Measurements from ENCODE around the gene CYB561A3. TPM values are rescaled to one million over a fixed set of nuclear protein-coding genes. Genes with fewer than 3 reads are reported as not detected.

Gene CYB561A3
- polyA plus RNA-seq, 4 donors, result 24.4 to 30.2 (median 27.9) TPM

DNA sequence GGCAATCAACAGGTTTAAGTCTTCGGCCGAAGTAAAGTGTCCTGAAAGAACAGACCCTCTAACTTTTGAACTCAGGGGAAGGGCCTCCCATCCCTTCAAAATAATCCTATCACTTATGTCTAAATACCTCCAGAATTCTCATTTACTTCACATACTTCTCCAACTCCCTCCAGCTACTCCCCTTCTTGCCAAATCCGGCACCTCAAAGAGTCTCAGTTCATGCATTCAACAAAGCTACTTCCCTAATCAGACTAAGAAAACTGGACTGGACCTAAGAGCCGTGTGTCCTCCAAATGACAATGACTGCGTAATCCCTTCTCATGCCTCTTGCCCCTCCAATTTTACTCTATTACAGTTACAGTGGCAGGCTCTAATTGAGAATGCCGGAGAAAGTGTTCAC is 30.0 kb downstream of the CYB561A3 start:
- DNase-seq (ENCODE audit: low read depth in 4 of 4, low spot score in 3 of 4), result no peak

DNA sequence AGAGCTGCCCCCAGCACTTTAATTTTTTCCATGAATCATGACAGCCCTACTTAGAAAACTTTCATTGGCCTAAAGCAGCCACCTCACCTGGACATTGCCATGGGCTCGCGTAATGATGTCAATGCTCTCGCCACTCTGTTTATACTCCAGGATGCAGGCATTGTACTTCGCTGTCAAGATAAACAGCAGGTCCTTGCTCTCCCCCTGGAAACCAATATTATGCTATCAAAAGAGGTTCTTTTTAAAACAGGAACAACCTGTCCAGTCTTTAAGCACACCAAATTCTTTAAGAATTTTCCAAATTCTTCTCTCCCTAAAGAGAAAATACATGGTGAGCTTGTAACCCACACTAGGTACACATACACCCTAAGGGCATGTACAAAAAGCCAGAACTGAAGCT is 31.8 kb downstream of the CYB561A3 start:
- no peak for DNase-seq (ENCODE audit: low read depth in 4 of 4, low spot score in 3 of 4)

DNA sequence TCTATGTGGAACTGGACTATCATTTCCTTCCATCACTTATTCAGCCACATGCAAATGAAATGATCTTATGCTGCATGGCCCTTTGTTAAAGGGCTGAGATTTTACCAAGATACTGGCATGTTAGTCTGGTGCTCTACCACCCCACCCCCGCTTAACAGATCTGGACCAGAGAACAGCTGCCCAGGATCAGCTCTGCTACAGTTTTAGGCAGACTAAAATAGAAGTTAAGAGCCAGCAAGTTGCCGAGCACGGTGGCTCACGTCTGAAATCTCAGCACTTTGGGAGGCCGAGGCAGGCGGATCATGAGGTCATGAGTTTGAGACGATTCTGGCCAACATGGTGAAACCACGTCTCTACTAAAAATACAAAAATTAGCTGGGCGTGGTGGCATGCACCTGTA is 33.3 kb downstream of the CYB561A3 start:
- no peak for DNase-seq (ENCODE audit: low read depth in 4 of 4, low spot score in 3 of 4)

DNA sequence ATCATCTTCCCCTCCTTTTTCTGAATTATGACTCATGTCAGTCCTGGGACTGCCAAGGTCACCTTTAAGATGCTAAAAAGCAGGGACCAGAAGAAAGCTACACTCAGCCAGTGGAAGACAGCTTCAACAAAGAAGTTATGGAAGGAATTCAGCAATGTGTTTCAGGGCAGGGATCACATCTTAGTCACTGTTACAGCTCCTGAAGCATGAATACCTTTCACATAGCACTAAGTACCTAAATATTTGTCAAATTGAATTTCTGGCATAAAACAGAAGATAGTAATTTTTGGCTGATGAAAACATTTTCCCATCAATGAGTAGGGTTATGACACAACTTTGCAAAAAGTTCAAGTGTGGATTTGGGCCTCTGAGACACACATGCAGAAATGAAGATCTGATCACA is 34.0 kb downstream of the CYB561A3 start:
- no peak for DNase-seq (ENCODE audit: low read depth in 4 of 4, low spot score in 3 of 4)

DNA sequence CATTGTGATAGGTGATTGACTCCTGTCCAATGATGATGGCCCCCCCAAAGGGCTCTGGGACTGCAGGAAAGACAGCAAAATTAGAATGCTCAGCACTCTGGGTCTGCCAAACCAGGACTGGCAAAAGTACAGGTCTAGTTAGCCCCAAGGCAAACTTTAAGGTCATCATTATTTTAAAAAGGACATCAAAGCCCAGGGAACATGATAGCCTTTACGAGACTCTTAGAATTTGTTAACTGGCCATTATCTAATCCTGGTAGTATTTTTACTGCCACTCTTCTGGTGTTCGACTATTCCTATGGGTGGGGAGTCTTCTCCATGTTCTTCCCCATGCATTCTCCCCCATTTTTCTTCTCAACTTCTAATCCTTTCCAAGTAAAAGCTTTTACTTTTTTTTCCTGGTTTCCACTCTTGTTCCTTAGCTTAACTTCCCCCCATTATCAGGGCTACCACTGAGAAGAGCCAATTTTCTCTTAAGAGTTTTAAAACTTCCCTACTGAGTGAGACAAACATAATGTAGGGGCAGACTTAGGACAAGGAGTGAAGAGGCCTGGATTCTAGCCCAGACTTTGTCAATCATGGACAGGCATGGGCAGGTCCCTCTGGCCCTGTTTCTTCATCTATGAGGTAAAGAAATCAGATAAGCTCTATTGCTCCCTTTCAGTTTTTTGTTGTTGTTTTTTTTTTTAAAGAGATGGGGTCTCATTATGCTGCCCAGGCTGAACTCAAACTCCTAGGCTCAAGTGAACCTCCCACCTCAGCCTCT is 35.9 kb downstream of the CYB561A3 start:
- DNase-seq (ENCODE audit: low read depth in 4 of 4, low spot score in 3 of 4), result no peak

DNA sequence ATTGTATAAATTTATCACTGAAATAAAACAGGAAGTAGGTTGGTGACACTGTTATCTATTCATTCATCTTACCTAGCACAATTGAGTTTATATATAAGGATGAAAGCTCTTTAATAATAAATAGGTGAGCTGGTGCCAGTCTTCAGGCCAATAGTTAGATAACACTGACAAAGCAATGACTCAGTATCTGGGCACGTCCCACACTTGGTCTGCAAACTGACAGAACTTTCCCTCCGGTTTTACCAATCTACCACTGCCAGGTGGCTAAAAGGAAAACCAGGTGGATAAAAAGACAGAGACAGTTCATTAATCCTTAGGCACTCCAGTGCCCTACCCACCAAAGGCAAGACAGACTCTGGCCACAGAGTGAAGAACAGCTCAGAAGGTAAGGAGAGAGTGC is 46.4 kb downstream of the CYB561A3 start:
- no peak for DNase-seq (ENCODE audit: low read depth in 4 of 4, low spot score in 3 of 4)

DNA sequence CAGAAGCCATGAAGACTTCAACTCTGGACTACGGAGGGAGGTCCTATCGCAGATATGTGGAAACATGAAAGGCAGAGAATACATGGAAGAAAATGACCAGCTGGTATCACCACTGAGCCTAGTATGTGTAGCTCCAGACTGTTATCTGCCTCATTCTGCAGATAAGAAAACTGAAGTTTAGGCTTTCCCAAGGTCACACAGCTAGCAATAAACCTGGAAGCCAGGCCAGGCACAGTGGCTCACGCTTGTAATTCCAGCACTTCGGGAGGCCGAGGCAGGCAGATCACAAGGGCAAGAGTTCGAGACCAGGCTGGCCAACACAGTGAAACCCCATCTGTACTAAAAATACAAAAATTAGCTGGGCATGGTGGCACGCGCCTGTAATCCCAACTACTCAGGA is 50.9 kb downstream of the CYB561A3 start:
- DNase-seq (ENCODE audit: low read depth in 4 of 4, low spot score in 3 of 4), result no peak

DNA sequence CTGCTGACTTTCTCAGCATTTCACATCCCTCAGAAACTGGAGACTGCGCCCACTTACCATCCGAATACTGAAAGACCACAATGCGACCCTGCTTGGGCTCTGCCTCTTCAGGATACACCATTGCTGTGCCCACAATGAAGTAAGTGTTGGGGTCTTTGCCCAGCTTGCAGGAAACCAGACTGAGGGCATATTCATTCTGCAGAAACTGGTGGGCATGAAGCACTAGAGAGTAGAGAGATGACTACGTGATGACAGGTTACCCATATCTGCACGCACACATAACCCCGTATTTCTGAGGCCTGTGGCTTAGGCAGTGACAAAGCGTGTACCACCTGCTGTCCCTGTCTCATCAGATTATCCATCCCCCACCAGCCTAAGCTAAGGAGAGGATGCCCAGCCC is 51.9 kb downstream of the CYB561A3 start:
- no peak for DNase-seq (ENCODE audit: low read depth in 4 of 4, low spot score in 3 of 4)

DNA sequence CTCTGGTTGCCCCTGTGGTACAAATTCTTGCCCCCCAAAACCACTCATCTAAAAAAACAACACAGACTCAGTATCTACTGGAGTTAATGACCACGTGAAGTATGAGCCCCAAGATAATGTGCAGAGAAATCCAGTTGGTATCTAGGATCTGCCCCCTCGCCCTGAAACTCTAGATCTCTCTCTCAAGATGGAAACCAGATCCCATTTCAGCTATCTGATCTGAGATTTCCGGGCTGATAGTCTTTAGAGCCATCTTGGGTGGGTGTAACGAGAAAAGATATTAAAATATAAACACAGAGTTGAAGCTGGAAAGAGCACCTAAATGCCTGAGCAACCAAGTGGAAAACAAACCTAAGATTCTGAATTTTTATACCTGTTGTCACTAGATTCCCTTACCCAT is 52.5 kb downstream of the CYB561A3 start:
- no peak for DNase-seq (ENCODE audit: low read depth in 4 of 4, low spot score in 3 of 4)

DNA sequence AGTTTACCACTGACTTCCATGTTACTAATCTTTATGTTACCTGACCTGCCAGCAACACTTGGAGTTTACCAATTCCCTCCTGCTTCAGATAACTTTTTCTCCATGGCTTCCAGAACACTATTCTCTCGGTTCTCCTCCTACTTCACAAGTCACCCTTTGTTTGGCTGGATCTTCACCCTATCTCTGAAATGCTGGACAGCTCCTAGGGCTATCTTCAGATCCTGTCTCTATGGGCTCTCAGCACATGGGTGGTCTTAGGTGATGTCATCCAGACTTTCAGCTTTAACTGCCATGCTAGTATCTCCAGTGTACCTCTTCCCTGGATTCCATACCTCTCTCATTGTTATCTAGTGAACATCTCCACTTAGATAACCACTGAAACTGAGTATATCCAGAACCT is 54.3 kb downstream of the CYB561A3 start:
- no peak for DNase-seq (ENCODE audit: low read depth in 4 of 4, low spot score in 3 of 4)

DNA sequence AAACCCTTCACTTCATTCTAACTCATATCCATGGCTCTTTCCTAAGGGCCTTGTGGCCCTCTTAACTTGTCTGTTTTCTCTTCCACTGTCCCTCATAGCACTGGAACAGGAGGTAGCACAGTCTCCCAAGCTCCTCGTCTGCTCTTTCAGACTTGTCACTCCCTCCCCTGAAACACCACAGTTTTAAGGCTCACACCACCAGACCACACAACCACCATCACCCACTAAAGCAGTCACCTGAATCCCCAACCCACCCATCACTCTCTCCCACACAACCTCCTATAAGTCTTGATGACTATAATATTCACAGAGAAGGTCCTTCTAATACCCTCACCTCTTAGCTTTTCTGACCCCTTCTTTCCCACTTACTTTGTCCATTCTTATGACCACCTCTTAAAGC is 55.5 kb downstream of the CYB561A3 start:
- DNase-seq (ENCODE audit: low read depth in 4 of 4, low spot score in 3 of 4), result no peak

DNA sequence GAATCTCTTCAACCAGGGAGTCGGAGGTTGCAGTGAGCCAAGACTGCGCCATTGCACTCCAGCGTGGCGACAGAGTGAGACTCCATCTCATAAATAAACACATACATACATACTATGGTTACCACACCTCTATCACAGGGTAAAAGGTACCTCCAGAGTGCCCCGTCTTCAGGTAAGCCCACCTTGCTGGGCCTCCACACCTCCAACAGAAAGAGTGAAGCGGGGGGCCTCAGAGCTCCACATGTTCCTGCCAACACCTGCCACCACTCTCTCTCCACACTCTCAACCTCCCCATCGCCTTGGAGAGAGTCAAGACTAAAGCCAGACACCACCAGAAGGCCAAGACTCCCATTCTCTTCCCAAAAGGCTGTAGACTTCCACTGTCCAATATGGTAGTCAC is 56.3 kb downstream of the CYB561A3 start:
- DNase-seq (ENCODE audit: low read depth in 4 of 4, low spot score in 3 of 4), result no peak

DNA sequence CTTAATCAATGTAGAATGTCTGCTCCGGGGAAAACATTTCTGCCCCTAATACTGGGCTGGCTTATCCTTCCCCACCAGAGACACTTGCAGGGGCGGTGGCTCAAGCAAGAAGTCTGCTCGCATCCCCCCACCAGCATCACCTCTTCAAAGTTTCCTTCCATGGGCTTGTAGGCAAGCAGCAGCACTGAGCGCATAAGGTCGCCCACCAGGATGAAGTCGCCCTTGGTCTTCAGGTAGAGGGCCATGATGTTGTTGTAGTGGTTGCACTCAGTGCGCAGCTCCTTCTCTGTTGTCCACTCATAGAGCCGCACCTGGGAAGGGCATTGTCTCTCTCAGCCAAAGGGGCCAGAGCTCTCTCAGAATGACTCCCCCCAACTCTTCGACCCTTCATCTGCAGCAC is 58.0 kb downstream of the CYB561A3 start:
- no peak for DNase-seq (ENCODE audit: low read depth in 4 of 4, low spot score in 3 of 4)

DNA sequence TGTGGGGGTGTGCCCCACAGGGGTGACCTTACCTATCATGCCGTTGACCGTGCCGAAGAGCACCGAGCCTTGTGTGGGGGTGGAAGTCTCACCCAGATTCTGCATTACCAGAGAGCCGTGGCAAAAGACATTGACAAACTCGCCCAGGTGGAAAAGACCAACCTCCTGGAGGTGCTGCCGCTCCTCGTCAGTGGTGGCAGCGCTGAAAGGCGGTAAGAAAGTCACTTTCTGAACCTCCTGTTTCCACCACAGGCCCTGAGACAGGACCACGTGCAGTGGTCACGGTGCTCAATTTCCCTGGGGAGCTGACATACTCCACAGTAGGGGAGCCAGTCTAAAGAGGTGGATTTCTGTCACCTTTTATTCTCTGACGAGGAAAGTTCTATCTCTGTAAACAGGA is 59.1 kb downstream of the CYB561A3 start:
- no peak for DNase-seq (ENCODE audit: low read depth in 4 of 4, low spot score in 3 of 4)

Other genes starting within 250 kb of the CYB561A3 start
- gene VPS37C, start 200.5 kb downstream of the CYB561A3 start, polyA plus RNA-seq (ENCODE audit: insufficient read length in 4 of 4), result 10 to 100 TPM; 18.2 to 21.9 (median 19.3) TPM
- under 1 TPM in 3 of 4 donors, not detected in 1; 0.05 to 0.51 (median 0.22) TPM for gene PGA3, start 158.4 kb downstream of the CYB561A3 start, polyA plus RNA-seq (ENCODE audit: insufficient read length in 4 of 4)
- under 1 TPM; 0.19 to 0.87 (median 0.49) TPM for gene PGA4, start 139.5 kb downstream of the CYB561A3 start, polyA plus RNA-seq (ENCODE audit: insufficient read length in 4 of 4)
- gene PGA5, start 120.7 kb downstream of the CYB561A3 start, polyA plus RNA-seq (ENCODE audit: insufficient read length in 4 of 4), result under 1 TPM in 2 of 4 donors, not detected in 2; 0.18 to 0.35 TPM
- gene VWCE, start 66.6 kb downstream of the CYB561A3 start, polyA plus RNA-seq (ENCODE audit: insufficient read length in 4 of 4), result 1 to 10 TPM; 1.9 to 2.6 (median 2.2) TPM
- 100 to 1,000 TPM; 200 to 221 (median 213) TPM for gene DDB1, start 28.8 kb downstream of the CYB561A3 start, polyA plus RNA-seq (ENCODE audit: insufficient read length in 4 of 4)
- gene TKFC, start 28.7 kb downstream of the CYB561A3 start, polyA plus RNA-seq (ENCODE audit: insufficient read length in 4 of 4), result 10 to 100 TPM; 49.4 to 71.4 (median 58.3) TPM
- 10 to 100 TPM; 40.1 to 46.2 (median 43.9) TPM for gene TMEM138, start 492 bp upstream of the CYB561A3 start, polyA plus RNA-seq (ENCODE audit: insufficient read length in 4 of 4)
- gene TMEM216, start 30.7 kb upstream of the CYB561A3 start, polyA plus RNA-seq (ENCODE audit: insufficient read length in 4 of 4), result 10 to 100 TPM; 28.7 to 35.9 (median 32.1) TPM
- 100 to 1,000 TPM in 3 of 4 donors, 10 to 100 TPM in 1; 99.0 to 117 (median 109) TPM for gene CPSF7, start 68.1 kb upstream of the CYB561A3 start, polyA plus RNA-seq (ENCODE audit: insufficient read length in 4 of 4)
- gene SDHAF2, start 68.2 kb upstream of the CYB561A3 start, polyA plus RNA-seq (ENCODE audit: insufficient read length in 4 of 4), result 10 to 100 TPM; 47.8 to 58.5 (median 50.2) TPM
- gene LRRC10B, start 146.9 kb upstream of the CYB561A3 start, polyA plus RNA-seq (ENCODE audit: insufficient read length in 4 of 4), result 1 to 10 TPM; 1.0 to 5.3 (median 1.4) TPM
- 1 to 10 TPM; 4.7 to 7.5 (median 5.2) TPM for gene SYT7, start 219.2 kb upstream of the CYB561A3 start, polyA plus RNA-seq (ENCODE audit: insufficient read length in 4 of 4)